EH (cell line): ENCODE results near the gene FRMD5.
"Not testable (repeated sequence)": the region's sequence is repeated elsewhere in the genome, so short reads cannot be mapped to it uniquely, and the experiment has no call there.

Source experiments
- DNase-seq: peaks from one replicate; pipeline ENCODE4 v3.0.0-alpha.2; 2015; ENCODE audit warnings: low read depth

FRMD5 gene

GRCh38 chr15:44195151-44195740 lies at the start of gene FRMD5:
Gene FRMD5 (minus strand): TSS chr15:44195271.
- DNase-seq, result peak; percentile 90

GRCh38 chr15:44243829-44244228 lies 48.8 kb upstream of the FRMD5 start:
- DNase-seq, result no peak

DNA sequence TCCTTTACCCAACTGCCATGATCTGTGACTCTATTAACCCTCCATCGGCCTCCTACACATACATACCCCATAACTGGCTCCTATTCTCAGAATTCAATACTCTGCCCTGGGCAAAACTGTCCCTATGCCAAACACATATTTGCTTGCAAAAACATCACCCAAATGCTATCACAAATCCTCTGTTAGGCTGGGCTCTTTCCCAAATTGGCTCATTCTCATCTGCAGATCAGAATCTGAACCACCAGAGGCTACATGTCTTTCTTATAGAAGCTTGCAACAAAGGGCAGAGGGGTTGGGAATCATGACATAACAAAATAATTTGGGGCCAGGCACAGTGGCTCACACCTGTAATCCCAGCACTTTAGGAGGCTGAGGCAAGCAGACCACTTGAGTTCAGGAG lies 48.1 kb upstream of the FRMD5 start:
- DNase-seq, result peak; percentile 25

- peak; percentile 8 for DNase-seq
These were observed 36.8 kb upstream of the FRMD5 start for GRCh38 chr15:44231842-44232241.

DNA sequence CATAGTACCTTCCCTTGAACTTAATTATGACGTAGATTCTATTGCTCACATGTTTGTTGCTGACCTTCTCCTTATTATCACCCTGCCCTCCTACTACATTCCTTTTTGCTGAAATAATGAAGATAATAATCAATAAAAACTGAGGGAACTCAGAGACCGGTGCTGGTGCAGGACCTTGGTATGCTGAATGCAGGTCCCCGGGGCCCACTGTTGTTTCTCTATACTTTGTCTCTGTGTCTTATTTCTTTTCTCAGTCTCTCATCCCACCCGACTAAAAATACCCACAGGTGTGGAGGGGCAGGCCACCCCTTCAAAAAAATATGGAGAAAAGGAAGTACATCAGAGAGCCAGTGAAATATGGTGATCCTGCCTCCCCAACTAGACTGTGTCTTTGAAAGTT lies 34.2 kb upstream of the FRMD5 start:
- DNase-seq, result not testable (repeated sequence)

- DNase-seq, result no peak
These were observed 32.5 kb upstream of the FRMD5 start for GRCh38 chr15:44227584-44227983.

GRCh38 chr15:44227001-44227400 lies 31.9 kb upstream of the FRMD5 start:
- not testable (repeated sequence) for DNase-seq

DNA sequence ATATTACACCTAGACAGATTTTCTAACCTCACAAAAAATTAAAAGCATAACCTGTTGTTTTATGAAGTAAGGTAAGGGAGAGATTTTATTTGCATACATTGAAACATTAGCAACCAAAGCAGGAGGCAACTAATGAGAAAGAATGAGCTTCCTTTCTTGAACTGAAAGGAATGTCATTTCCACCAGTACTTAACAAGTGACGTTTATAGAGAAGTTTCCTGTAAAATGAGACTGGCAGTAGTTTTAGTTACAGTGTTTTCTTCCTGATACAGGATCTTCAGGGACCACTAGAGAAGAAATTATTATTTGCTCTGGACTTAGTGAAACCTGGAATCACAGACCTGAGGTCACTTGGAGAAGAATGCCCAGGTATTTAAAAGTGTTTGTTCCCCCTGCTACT lies 27.4 kb upstream of the FRMD5 start:
- DNase-seq, result peak; percentile 44

DNA sequence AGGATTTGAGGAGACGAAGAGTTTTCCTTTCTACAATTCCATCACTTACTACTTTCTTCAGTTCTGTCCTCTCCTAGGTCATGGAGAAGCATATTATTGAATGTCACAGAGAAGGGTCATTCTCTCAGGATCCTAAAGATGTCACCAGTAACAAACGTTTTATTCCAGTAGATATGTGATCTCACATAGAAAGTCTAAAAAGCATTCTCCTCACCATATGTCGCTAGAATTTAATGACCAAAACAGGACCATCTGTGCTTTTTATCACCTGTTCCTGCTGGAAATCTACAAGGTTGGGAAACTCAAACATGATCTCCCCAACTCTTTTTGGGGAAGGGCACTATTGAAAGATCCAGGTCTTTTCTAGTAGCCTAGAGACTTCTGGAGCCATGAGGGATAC lies 24.0 kb upstream of the FRMD5 start:
- DNase-seq, result no peak

- DNase-seq, result peak; percentile 24
These were observed 21.9 kb upstream of the FRMD5 start for GRCh38 chr15:44216958-44217357.

DNA sequence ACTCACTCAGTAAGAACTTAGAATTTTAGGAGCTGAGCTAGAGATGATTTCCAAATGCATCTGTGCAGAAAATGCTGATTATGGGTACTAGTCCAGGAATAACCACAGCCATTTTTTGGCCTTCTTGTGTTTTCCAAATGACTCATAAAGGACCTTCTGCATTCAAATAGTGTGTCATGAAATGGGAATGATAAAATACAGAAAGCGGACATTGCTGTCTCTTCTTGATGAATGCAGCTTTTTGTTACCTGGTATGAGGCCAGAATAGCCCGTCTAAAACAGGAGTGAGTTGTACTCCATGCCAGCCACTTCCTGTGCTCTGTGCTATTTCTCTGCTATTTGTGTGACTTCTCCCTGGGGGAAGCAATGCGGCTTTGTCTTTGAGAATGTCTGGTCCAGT lies 20.5 kb upstream of the FRMD5 start:
- peak; percentile 95 for DNase-seq

GRCh38 chr15:44208956-44209355 lies 13.9 kb upstream of the FRMD5 start:
- DNase-seq, result no peak

DNA sequence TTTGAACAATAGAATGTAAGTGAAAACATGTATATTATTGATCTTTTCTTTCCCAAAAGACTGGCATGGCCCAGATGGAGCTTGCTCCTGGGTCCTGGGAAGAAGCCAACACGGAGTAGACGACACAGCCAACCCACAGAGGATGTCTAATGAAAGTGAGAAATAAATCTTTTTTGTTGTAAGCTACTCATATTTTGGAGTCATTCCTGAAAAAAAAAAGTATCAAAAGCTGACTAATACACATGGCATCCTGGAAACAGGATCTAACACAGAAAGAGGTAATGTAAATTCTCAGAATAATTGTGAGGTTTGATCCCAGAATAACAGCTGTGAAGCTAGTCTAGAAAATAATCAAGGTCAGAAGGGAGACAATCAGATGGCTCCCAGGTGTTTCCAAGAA lies 12.6 kb upstream of the FRMD5 start:
- DNase-seq, result peak; percentile 65

DNA sequence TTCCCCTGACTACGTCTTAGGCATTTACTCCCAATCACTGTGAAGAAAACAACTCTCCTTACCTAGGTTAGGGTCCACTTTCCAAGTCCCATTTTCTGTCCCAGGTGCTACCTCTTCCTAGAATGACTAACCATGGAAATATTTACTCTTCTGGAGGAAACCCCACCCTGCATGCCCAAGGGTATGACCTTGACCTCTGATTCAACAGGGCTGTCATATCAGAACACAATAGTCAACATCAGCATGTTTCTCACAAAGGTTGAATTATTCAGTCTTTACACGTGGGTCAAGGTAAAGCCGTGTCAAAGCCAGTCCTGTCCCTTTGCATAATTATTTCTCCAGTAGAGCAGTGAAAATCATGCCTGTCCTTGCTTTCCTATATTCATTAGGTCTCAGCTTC lies 4.3 kb upstream of the FRMD5 start:
- DNase-seq, result no peak

GRCh38 chr15:44194323-44195150 lies 534 bp downstream of the FRMD5 start:
- peak; percentile 41 for DNase-seq

DNA sequence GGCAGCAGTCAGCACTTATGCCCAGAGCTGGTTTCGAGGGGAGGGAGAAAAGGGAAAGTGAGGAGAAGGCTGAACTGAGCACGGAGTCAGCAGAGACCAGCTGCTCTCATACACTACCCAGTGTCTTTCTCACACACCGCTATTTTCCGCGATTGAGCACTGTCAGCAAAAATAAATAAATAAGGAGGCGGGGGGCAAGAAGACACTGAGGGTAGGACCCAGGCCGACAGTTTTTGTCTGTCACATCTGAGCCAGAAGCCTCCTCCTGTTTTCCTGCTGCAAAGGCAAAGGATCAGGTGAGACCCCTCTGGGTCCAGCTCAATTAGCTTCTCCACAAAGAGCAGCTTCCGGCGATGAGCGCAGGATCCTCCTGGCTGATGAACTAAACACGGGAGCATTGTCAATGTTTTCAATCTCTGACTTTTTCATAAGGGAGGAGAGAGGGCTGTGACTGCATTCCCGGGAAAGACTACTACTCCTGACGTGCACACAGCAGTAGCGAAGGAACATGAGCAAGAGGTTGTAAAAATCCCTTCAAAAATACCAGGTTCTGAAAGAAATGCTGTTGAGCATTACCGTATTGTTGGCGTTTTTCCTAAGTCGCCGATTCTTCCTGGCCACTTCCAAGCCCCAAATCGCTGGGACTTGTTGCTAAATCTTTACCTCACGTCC lies 1.3 kb downstream of the FRMD5 start:
- peak; percentile 42 for DNase-seq

- no peak for DNase-seq
These were observed 6.3 kb downstream of the FRMD5 start for GRCh38 chr15:44188795-44189194.

- no peak for DNase-seq
These were observed 8.4 kb downstream of the FRMD5 start for GRCh38 chr15:44186705-44187104.

DNA sequence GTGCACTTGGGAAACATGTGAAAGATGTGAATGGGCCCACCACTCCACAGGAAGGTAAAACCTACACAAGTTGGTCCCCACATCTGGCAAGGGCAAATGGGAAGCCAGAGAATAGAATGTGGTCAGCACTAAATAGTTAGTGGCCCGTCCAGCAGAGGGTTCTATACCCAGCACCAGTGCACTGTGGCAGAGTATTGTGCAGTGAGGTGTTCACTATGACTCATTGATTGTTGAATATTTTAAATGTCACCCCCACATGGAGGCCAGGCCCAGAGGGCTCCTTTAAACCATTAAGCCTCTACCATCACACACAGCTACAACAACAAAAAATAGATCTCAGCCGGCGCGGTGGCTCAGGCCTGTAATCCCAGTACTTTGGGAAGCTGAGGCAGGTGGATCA lies 11.7 kb downstream of the FRMD5 start:
- no peak for DNase-seq

GRCh38 chr15:44181410-44181809 lies 13.7 kb downstream of the FRMD5 start:
- DNase-seq, result no peak

DNA sequence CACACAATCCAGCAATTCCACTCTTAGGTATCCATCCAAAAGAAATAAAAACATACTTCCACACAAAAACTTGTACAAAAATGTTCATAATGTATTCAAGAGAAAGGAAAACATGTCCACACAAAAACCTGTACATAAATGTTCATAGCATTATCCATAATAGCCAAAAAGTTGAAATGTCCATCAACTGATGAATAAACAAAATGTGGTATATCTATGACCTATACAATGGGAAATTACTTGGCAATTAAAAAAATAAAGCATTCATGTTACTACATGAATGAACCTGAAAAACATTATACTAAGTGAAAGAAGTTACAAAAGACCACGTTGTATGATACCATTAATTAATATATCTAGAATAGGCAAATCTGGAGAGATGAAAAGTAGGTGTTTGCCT lies 17.9 kb downstream of the FRMD5 start:
- no peak for DNase-seq

- no peak for DNase-seq
These were observed 21.3 kb downstream of the FRMD5 start for GRCh38 chr15:44173813-44174212.

DNA sequence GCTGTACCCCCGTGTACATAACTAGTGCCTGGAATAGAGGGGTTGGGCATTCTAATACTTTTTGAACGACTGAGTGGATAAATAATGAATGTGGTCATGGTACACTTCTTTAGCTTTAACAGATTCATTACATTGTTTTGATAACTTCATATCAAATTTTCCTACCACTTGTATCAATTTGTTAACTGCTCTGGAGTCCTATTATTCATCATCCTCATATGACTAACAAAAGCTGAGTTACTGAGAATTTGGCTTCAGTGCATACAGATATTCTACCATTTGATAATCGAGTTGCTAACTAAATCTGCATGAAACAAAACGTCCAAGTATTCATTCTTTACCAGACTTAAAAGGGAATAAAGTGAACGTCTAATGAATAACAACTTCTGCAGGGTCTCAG lies 31.7 kb downstream of the FRMD5 start:
- DNase-seq, result no peak
